Spleen (tissue), 7 donors: ENCODE results near the gene SSBP2.

Experiments
- CTCF ChIP-seq, 11 experiments: fragments of 200-600 bp in 7 of 11; fragments of 450-650 bp in 4 of 11; sonication (generic) in 4 of 11; IDR thresholded peaks in 8 of 11; conservative IDR thresholded peaks in 3 of 11; 1 replicate in 7 of 11; 2 replicates in 4 of 11; pipeline versions ENCODE4 v1.4.0 to v1.8.0; 2016 to 2021; ENCODE audit warnings: antibody characterized with exemption in 11 of 11, inconsistent platforms in 4 of 11, mild to moderate bottlenecking in 1 of 11
- POLR2AphosphoS5 ChIP-seq, 3 donors: sonication (generic); formaldehyde crosslinking; IDR thresholded peaks; one replicate each; pipeline ENCODE4 v1.5.1; 2017; ENCODE audit warnings: antibody characterized with exemption in 3 of 3
- donor health status: DM: no; HTN: no; CAD: no; lungs with moderate emphysema.
- donor health status: DM: no; HTN: no; CAD: no.
- donor health status: DM: no; HTN: no; CAD: no.

GRCh38 chr5:81513473-81513872 lies 237.4 kb downstream of the SSBP2 start:
- TF ChIP-seq CTCF (IDR thresholded peaks at IDR 0.05 in 8 of 11, conservative IDR thresholded peaks at IDR 0.05 in 3 of 11): no peak
- no peak for TF ChIP-seq POLR2AphosphoS5 (IDR thresholded peaks at IDR 0.05)
